Measurements from ENCODE around the gene KIAA0319L. TPM values are rescaled to one million over a fixed set of nuclear protein-coding genes. Genes with fewer than 3 reads are reported as not detected.

KIAA0319L gene
- total and polyA plus RNA-seq, 2 donors (not counting 3 experiments of a cell fraction or from before 2014, with no cell fraction given), result 31.4 to 43.4 TPM

- no peak overlapping the region for H3K4me2 ChIP-seq (ENCODE audit: insufficient read depth, low read length)
- DNase-seq (ENCODE audit: low read depth, low spot score) (peak; percentile 42), FAIRE-seq (peak; percentile 66)
- TF ChIP-seq CTCF (IDR thresholded peaks at IDR 0.05; ENCODE audit: extremely low read depth in 1 of 2, insufficient read depth in 1 of 2, low read depth in 1 of 2, low read length in 2 of 2) (peak in 1 of 2 donors; percentile 8), MAX (IDR thresholded peaks at IDR 0.05; ENCODE audit: insufficient read depth, insufficient read length) (no peak), JUN (IDR thresholded peaks at IDR 0.05; ENCODE audit: borderline replicate concordance, insufficient read depth, insufficient read length, low read depth) (no peak), POLR2A (IDR thresholded peaks at IDR 0.05; ENCODE audit: low read depth, low read length) (no peak), EZH2 (IDR thresholded peaks at IDR 0.05; ENCODE audit: borderline replicate concordance, low read depth, low read length, severe bottlenecking) (no peak)
- no peak overlapping the region for H3K4me3 ChIP-seq (replicated peaks in 1 of 3; ENCODE audit: insufficient read depth in 1 of 3, low read depth in 1 of 3, low read length in 3 of 3)
- no peaks in the 10 kb centered on the region for H3K9me3 ChIP-seq (replicated peaks; ENCODE audit: control insufficient read depth, insufficient read depth, low read length)
- intact Hi-C loops (cut with micrococcal nuclease) (no loop called here), dilution Hi-C loops (cut with MboI; ENCODE audit: extremely low pct_ligation_motif_present, low sequenced_read_pairs) (no loop called here)
- no peak overlapping the region for H2AFZ ChIP-seq (ENCODE audit: low read depth, low read length)
- CTCF ChIA-PET, result interaction anchor here (0.6 to 10.0 kb wide), 8 partner anchors 11 to 673 kb away, joined by 3 to 363 read pairs (median 4); partner anchors contain the start of genes CLSPN, KIAA0319L and NCDN
- no peaks in the 10 kb centered on the region for H3K27me3 ChIP-seq (ENCODE audit: control insufficient read depth in 2 of 2, insufficient read depth in 2 of 2, low read length in 2 of 2)
- POLR2A ChIA-PET, result no interaction called here
- H3K9me1 ChIP-seq (replicated peaks; ENCODE audit: control insufficient read depth, extremely low read depth, insufficient read depth, low read length), result no peaks in the 10 kb centered on the region
- peaks cover 3 to 8% of the 10 kb centered on the region in 2 experiments for H3K36me3 ChIP-seq (ENCODE audit: control insufficient read depth in 2 of 2, extremely low read depth in 1 of 2, insufficient read depth in 2 of 2, low read length in 2 of 2)
- H3K79me2 ChIP-seq (ENCODE audit: control insufficient read depth, insufficient read depth, low read length), result no peaks in the 10 kb centered on the region
- H4K20me1 ChIP-seq (replicated peaks; ENCODE audit: control insufficient read depth, extremely low read depth, insufficient read depth, low read length), result no peaks in the 10 kb centered on the region
- H3K27ac ChIP-seq (ENCODE audit: insufficient read depth, low read depth, low read length), result no peak overlapping the region
- no peak overlapping the region for H3K9ac ChIP-seq (replicated peaks; ENCODE audit: extremely low read depth, insufficient read depth, low read length)
- BruUV-seq (replicated peaks), result no TSS peak
- H3K4me1 ChIP-seq (ENCODE audit: control insufficient read depth, extremely low read depth, insufficient read depth, low read length), result peaks cover 12% of the 10 kb centered on the region
Observed at GRCh38 chr1:35454616-35455015, 102.6 kb downstream of the KIAA0319L start.

- Histone ChIP-seq H2AFZ (ENCODE audit: low read depth, low read length) (no peak overlapping the region), H3K9ac (replicated peaks; ENCODE audit: extremely low read depth, insufficient read depth, low read length) (no peak overlapping the region), H3K27me3 (ENCODE audit: control insufficient read depth in 2 of 2, insufficient read depth in 2 of 2, low read length in 2 of 2) (no peaks in the 10 kb centered on the region), H3K9me3 (replicated peaks; ENCODE audit: control insufficient read depth, insufficient read depth, low read length) (no peaks in the 10 kb centered on the region), H4K20me1 (replicated peaks; ENCODE audit: control insufficient read depth, extremely low read depth, insufficient read depth, low read length) (no peaks in the 10 kb centered on the region), H3K4me2 (ENCODE audit: insufficient read depth, low read length) (no peak overlapping the region), H3K4me3 (replicated peaks in 1 of 3; ENCODE audit: insufficient read depth in 1 of 3, low read depth in 1 of 3, low read length in 3 of 3) (no peak overlapping the region), H3K36me3 (ENCODE audit: control insufficient read depth in 2 of 2, extremely low read depth in 1 of 2, insufficient read depth in 2 of 2, low read length in 2 of 2) (peaks cover 3 to 8% of the 10 kb centered on the region in 2 experiments), H3K79me2 (ENCODE audit: control insufficient read depth, insufficient read depth, low read length) (no peaks in the 10 kb centered on the region), H3K9me1 (replicated peaks; ENCODE audit: control insufficient read depth, extremely low read depth, insufficient read depth, low read length) (no peaks in the 10 kb centered on the region), H3K4me1 (ENCODE audit: control insufficient read depth, extremely low read depth, insufficient read depth, low read length) (peaks cover 12% of the 10 kb centered on the region), H3K27ac (ENCODE audit: insufficient read depth, low read depth, low read length) (no peak overlapping the region)
- no TSS peak for BruUV-seq (replicated peaks)
- no peak for DNase-seq (ENCODE audit: low read depth, low spot score)
- intact Hi-C loops (cut with micrococcal nuclease), result no loop called here
- ChIA-PET CTCF (interaction anchor here (0.6 to 10.0 kb wide), 8 partner anchors 11 to 316 kb away, joined by 3 to 363 read pairs (median 4); partner anchors contain the start of genes CLSPN, KIAA0319L and NCDN), POLR2A (no interaction called here)
- dilution Hi-C loops (cut with MboI; ENCODE audit: extremely low pct_ligation_motif_present, low sequenced_read_pairs), result no loop called here
- no peak for FAIRE-seq
- TF ChIP-seq POLR2A (IDR thresholded peaks at IDR 0.05; ENCODE audit: low read depth, low read length), result no peak
- no peak for TF ChIP-seq MAX (IDR thresholded peaks at IDR 0.05; ENCODE audit: insufficient read depth, insufficient read length)
- no peak for TF ChIP-seq JUN (IDR thresholded peaks at IDR 0.05; ENCODE audit: borderline replicate concordance, insufficient read depth, insufficient read length, low read depth)
- no peak for TF ChIP-seq MYC (IDR thresholded peaks at IDR 0.05; ENCODE audit: low read depth, low read length)
- no peak for TF ChIP-seq GATA2 (IDR thresholded peaks at IDR 0.05; ENCODE audit: insufficient read depth, insufficient read length, low read depth, low read length)
- TF ChIP-seq CTCF (IDR thresholded peaks at IDR 0.05; ENCODE audit: extremely low read depth in 1 of 2, insufficient read depth in 1 of 2, low read depth in 1 of 2, low read length in 2 of 2), result no peak
- no peak for TF ChIP-seq FOS (IDR thresholded peaks at IDR 0.05; ENCODE audit: borderline replicate concordance, insufficient read depth, low read length)
- TF ChIP-seq EZH2 (IDR thresholded peaks at IDR 0.05; ENCODE audit: borderline replicate concordance, low read depth, low read length, severe bottlenecking), result no peak
- TF ChIP-seq POLR2AphosphoS5 (IDR thresholded peaks at IDR 0.05; ENCODE audit: insufficient read depth, low read depth, low read length), result no peak
Observed at GRCh38 chr1:35454176-35454575, 103.0 kb downstream of the KIAA0319L start.
